Activated CD8-positive, alpha-beta T cell treated with anti-CD3 and anti-CD28 coated beads for 36 hours (primary cell): ENCODE data around the gene DHX8. TPM values are rescaled to one million over a fixed set of nuclear protein-coding genes. Genes with fewer than 3 reads are reported as not detected.
A peak's percentile ranks its signal among the peaks of the same experiment; 100 is the strongest.

Experiments
- ATAC-seq: fragments of 200-7000 bp; cut with Tn5 transposase; one replicate; pipeline ENCODE4 v1.10.0; 2021; ENCODE audit warnings: mild to moderate bottlenecking, moderate library complexity
- CTCF ChIA-PET: fragments of 350-600 bp; sonication (Branson Sonifier 250); formaldehyde crosslinking; loops from one replicate; lab custom pipeline; 2021; ENCODE audit warnings: antibody characterized with exemption; lab: Charles Lee
- POLR2A ChIA-PET: fragments of 350-600 bp; sonication (Branson Sonifier 250); formaldehyde crosslinking; loops from one replicate; lab custom pipeline; 2021; ENCODE audit warnings: antibody characterized with exemption; lab: Charles Lee
- DNase-seq: peaks from one replicate; pipeline ENCODE4 v3.0.0-alpha.2; 2020
- H3K27ac Mint-ChIP-seq: one replicate; pipeline ENCODE4 v1.8.0; 2021; ENCODE audit warnings: mild to moderate bottlenecking, mixed read lengths
- H3K27me3 Mint-ChIP-seq: one replicate; pipeline ENCODE4 v1.8.0; 2021; ENCODE audit warnings: mixed read lengths
- H3K36me3 Mint-ChIP-seq: one replicate; pipeline ENCODE4 v1.8.0; 2021; ENCODE audit warnings: low read depth, mixed read lengths
- H3K4me1 Mint-ChIP-seq: one replicate; pipeline ENCODE4 v1.8.0; 2021; ENCODE audit warnings: low read depth, mixed read lengths
- H3K4me3 Mint-ChIP-seq: one replicate; pipeline ENCODE4 v1.8.0; 2021; ENCODE audit warnings: mild to moderate bottlenecking, moderate library complexity, mixed read lengths
- H3K9me3 Mint-ChIP-seq: one replicate; pipeline ENCODE4 v1.8.0; 2021; ENCODE audit warnings: mixed read lengths
- intact Hi-C: fragments of 100-400 bp; cut with micrococcal nuclease; formaldehyde crosslinking; loops from one replicate; pipeline ENCODE4 v1.10.0; 2022
- total RNA-seq, 2 experiments: library from RNA; stranded (reverse); gene quantifications; one replicate each; pipeline ENCODE4 v1.2.3, GENCODE V29; 2021
- TF ChIP-seq, protein P1 (sequence below): fragments of 200-600 bp; IDR thresholded peaks from one replicate; pipeline ENCODE4 v1.8.0; 2022; ENCODE audit warnings: antibody characterized with exemption, mild to moderate bottlenecking

DHX8 gene
- total RNA-seq: 10 to 100 TPM; 43.0 to 45.1 TPM

DNA sequence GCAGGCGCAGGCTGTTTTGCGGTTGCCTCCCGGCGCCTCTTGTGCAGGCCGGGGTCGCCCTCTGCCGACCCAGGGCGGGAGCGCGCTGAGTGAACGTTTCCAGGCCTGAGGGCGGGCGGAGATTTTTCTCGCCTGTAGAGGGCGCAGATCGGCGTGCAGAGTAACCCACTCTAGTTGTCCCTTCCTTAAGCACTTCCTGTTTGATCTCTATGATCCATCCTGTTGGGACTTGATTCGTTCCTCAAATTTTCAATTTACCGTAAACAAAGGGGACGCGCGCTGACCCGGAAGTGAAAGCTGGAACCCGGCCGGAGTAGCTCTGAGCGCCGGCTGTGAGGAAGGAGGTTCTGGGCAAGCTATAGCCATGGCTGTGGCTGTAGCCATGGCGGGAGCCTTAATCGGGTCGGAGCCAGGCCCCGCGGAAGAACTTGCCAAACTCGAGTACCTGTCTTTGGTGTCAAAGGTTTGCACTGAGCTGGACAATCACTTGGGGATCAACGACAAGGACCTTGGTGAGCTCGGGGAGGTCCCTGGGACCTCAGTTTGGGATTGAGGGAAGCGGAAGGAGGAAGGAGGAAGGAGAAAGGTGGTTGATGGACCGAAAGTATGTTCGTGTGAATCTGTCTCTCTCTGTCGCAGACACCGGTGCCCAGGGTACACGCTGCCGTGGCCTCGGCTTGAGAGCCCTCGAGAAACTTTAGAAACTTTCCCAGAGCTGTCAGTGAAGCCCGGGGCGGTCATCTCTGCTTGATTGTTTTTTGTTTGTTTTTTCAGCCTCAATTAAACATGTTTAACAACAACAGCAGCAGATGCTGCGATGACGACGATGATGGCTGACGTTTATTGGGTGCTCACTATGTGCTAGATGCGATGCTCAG, at the start of gene DHX8:
Gene DHX8 (plus strand): TSS at position 302 of the 878 bp plus-strand sequence. CDS start 63 bp downstream, at position 365.
- ChIA-PET CTCF (interaction anchor here (0.6 to 11.5 kb wide), 57 partner anchors 12 to 538 kb away, joined by 3 to 338 read pairs (median 4); partner anchors contain the start of gene ARL4D), POLR2A (interaction anchor here (0.6 to 6.7 kb wide), 25 partner anchors 9 to 182 kb away, joined by 3 to 54 read pairs (median 3); partner anchors contain the start of gene ARL4D)
- TF ChIP-seq, protein P1, sequence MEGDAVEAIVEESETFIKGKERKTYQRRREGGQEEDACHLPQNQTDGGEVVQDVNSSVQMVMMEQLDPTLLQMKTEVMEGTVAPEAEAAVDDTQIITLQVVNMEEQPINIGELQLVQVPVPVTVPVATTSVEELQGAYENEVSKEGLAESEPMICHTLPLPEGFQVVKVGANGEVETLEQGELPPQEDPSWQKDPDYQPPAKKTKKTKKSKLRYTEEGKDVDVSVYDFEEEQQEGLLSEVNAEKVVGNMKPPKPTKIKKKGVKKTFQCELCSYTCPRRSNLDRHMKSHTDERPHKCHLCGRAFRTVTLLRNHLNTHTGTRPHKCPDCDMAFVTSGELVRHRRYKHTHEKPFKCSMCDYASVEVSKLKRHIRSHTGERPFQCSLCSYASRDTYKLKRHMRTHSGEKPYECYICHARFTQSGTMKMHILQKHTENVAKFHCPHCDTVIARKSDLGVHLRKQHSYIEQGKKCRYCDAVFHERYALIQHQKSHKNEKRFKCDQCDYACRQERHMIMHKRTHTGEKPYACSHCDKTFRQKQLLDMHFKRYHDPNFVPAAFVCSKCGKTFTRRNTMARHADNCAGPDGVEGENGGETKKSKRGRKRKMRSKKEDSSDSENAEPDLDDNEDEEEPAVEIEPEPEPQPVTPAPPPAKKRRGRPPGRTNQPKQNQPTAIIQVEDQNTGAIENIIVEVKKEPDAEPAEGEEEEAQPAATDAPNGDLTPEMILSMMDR: peak; percentile 99
- H3K4me1 Mint-ChIP-seq: peaks cover 30% of the 10 kb centered on the region
- DNase-seq (peak; percentile 99), ATAC-seq (peak; percentile 98)
- H3K9me3 Mint-ChIP-seq: no peaks in the 10 kb centered on the region
- H3K27me3 Mint-ChIP-seq: no peaks in the 10 kb centered on the region
- H3K27ac Mint-ChIP-seq: peak within 1 kb of the TSS; percentile 98
- peaks cover 3% of the 10 kb centered on the region for H3K36me3 Mint-ChIP-seq
- H3K4me3 Mint-ChIP-seq: peak within 1 kb of the TSS; percentile 100
- intact Hi-C loops: loop anchor here (1.0 kb wide), 1 partner anchor 90 kb away; no protein-coding TSS in a partner anchor

DNA sequence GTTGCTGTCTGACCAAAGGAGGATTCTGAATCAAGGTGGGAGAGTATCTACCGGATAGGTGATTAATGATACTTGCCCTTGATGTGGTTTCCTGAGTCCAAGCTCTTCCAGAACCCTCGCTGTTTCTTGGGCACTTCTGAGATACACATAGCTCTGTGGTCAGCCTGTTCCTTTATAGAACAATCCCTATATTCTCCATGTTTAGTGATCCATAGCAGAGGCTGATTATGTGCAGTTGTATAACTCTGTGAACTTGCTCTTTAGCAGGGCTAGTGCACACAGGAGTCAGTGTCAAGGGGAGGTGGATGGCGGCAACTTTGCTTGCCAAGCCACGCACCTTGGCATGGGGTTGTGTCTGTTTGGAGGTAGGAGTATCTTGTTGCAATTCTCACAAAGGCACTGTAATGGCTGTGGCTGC, 48.9 kb upstream of the DHX8 start:
- peaks cover 28% of the 10 kb centered on the region for H3K27me3 Mint-ChIP-seq
- POLR2A ChIA-PET: no interaction called here
- H3K36me3 Mint-ChIP-seq: no peaks in the 10 kb centered on the region
- TF ChIP-seq, protein P1: no peak
- CTCF ChIA-PET: no interaction called here
- no peaks in the 10 kb centered on the region for H3K4me1 Mint-ChIP-seq
- H3K4me3 Mint-ChIP-seq: no peak overlapping the region
- intact Hi-C loops: no loop called here
- H3K27ac Mint-ChIP-seq: no peak overlapping the region
- H3K9me3 Mint-ChIP-seq: no peaks in the 10 kb centered on the region
- DNase-seq (no peak), ATAC-seq (no peak)

DNA sequence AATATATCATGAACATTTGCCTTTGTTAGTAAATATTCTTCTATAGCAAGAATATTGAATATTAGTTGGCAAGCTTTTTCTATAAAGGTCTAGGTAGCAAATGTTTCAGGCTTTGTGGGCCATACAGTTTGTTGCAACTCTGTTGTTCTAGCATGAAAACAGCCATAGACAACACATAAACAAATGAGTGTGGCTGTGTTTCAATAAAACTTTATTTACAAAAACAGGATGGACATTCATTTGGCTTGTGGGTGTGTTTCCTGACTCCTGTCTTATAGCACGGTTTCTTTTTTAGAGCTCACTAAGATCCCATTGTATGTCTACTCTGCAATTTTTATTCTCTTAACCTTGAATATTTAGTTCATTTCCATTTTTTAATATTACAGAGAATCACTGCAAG, 46.0 kb upstream of the DHX8 start:
- Mint-ChIP-seq H3K9me3 (no peaks in the 10 kb centered on the region), H3K4me1 (no peaks in the 10 kb centered on the region), H3K4me3 (no peak overlapping the region), H3K36me3 (no peaks in the 10 kb centered on the region), H3K27ac (no peak overlapping the region), H3K27me3 (peaks cover 16% of the 10 kb centered on the region)
- DNase-seq (no peak), ATAC-seq (no peak)
- TF ChIP-seq, protein P1: no peak
- intact Hi-C loops: no loop called here
- ChIA-PET POLR2A (no interaction called here), CTCF (interaction anchor here (1.0 to 1.4 kb wide), 2 partner anchors 9 to 46 kb away, joined by 4 read pairs; partner anchors contain the start of gene DHX8)

DNA sequence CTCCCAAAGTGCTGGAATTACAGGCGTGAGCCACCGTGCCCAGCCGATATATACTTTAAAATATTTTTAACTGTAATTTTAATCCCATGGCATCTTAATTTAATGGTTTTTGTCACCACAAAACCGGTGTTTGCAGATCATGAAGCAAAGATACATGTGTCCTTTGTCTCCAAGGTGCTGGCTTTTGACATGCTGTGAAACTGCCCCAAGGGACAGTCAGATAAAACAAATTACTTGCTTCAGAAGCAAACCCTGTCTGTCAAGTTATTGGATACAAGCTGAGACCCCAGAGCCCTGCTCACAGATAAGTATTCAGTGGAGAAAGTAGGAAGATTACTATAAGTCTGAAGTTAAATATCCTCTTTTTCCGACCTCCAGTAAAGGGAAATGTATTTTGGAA, 45.1 kb upstream of the DHX8 start:
- no peak for DNase-seq
- ChIA-PET CTCF (interaction anchor here (1.4 kb wide), 1 partner anchor 10 kb away, joined by 4 read pairs; no protein-coding TSS in a partner anchor), POLR2A (no interaction called here)
- peaks cover 12% of the 10 kb centered on the region for H3K27me3 Mint-ChIP-seq
- ATAC-seq: no peak
- intact Hi-C loops: no loop called here
- H3K36me3 Mint-ChIP-seq: no peaks in the 10 kb centered on the region
- H3K4me3 Mint-ChIP-seq: no peak overlapping the region
- no peak overlapping the region for H3K27ac Mint-ChIP-seq
- H3K9me3 Mint-ChIP-seq: no peaks in the 10 kb centered on the region
- TF ChIP-seq, protein P1: no peak
- H3K4me1 Mint-ChIP-seq: no peaks in the 10 kb centered on the region

DNA sequence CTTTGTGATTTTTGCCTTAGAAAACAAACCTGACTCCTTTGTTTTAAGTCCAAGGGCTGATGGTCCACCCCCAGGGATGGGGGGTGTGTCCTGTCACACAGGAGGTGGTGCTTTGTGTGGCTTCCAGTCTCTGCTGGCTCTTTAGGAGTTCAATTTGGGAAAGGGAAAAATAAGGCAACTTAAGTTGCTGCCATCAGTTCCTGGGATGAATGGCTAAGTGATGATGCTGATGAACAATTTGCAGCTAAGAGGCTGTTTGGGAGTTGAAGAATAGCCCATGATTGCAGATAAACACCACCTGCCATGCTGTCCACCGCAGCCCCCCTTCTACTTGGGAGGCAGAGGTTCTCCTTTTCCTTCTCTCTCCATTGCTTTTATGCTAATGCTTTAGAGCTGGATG, 44.7 kb upstream of the DHX8 start:
- no peaks in the 10 kb centered on the region for H3K4me1 Mint-ChIP-seq
- intact Hi-C loops: no loop called here
- no peaks in the 10 kb centered on the region for H3K9me3 Mint-ChIP-seq
- TF ChIP-seq, protein P1: no peak
- DNase-seq (no peak), ATAC-seq (no peak)
- ChIA-PET CTCF (interaction anchor here (1.0 kb wide), 1 partner anchor 45 kb away, joined by 4 read pairs; the partner anchor contains the start of gene DHX8), POLR2A (no interaction called here)
- H3K36me3 Mint-ChIP-seq: no peaks in the 10 kb centered on the region
- H3K27ac Mint-ChIP-seq: no peak overlapping the region
- no peak overlapping the region for H3K4me3 Mint-ChIP-seq
- H3K27me3 Mint-ChIP-seq: peaks cover 10% of the 10 kb centered on the region
